Loucy (cell line): ENCODE measurements around the gene LTBP1.

ENCODE experiments used
- EZH2phosphoT487 ChIP-seq: fragments of 200-600 bp; IDR thresholded peaks from 2 replicates; pipeline ENCODE4 v1.6.1; 2018; ENCODE audit warnings: antibody characterized with exemption, mild to moderate bottlenecking, moderate library complexity, borderline replicate concordance
- TF ChIP-seq, protein P1 (sequence below): fragments of 200-600 bp; sonication (generic); conservative IDR thresholded peaks from 2 replicates; pipeline ENCODE4 v1.5.1; 2014; ENCODE audit warnings: mild to moderate bottlenecking, antibody characterized with exemption, low read length

GRCh38 chr2:33029926-33030325 is 83.2 kb downstream of the LTBP1 start:
- TF ChIP-seq, protein P1, sequence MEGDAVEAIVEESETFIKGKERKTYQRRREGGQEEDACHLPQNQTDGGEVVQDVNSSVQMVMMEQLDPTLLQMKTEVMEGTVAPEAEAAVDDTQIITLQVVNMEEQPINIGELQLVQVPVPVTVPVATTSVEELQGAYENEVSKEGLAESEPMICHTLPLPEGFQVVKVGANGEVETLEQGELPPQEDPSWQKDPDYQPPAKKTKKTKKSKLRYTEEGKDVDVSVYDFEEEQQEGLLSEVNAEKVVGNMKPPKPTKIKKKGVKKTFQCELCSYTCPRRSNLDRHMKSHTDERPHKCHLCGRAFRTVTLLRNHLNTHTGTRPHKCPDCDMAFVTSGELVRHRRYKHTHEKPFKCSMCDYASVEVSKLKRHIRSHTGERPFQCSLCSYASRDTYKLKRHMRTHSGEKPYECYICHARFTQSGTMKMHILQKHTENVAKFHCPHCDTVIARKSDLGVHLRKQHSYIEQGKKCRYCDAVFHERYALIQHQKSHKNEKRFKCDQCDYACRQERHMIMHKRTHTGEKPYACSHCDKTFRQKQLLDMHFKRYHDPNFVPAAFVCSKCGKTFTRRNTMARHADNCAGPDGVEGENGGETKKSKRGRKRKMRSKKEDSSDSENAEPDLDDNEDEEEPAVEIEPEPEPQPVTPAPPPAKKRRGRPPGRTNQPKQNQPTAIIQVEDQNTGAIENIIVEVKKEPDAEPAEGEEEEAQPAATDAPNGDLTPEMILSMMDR = no peak
- no peak for TF ChIP-seq EZH2phosphoT487
